H1 (cell line): ENCODE results near the gene HSP90B1. TPM values are rescaled to one million over a fixed set of nuclear protein-coding genes. Genes with fewer than 3 reads are reported as not detected.

Experiments
- CTCF ChIA-PET: fragments of 300-600 bp; sonication (Branson Sonifier 250); formaldehyde crosslinking; loops from one replicate; lab custom pipeline; 2021; ENCODE audit not compliant: partially characterized antibody; lab: Charles Lee
- POLR2A ChIA-PET: fragments of 300-600 bp; sonication (Branson Sonifier 250); formaldehyde crosslinking; loops from one replicate; lab custom pipeline; 2021; ENCODE audit warnings: inconsistent platforms; ENCODE audit not compliant: partially characterized antibody; lab: Charles Lee
- DNase-seq, 2 experiments: peaks; one replicate each; pipeline versions ENCODE4 v3.0.0 to v3.0.0-alpha.2; 2010 to 2022; ENCODE audit warnings: low spot score in 2 of 2, low read depth in 1 of 2, mixed read lengths in 1 of 2
- FAIRE-seq: peaks from 2 replicates; lab custom pipeline; 2011; peaks lifted over from hg19 to GRCh38; lab: Jason Lieb, UNC
- H2AFZ ChIP-seq: 2 replicates; pipeline ENCODE4 v1.8.1; 2012; ENCODE audit warnings: low read length, inconsistent platforms
- H2AK5ac ChIP-seq: 2 replicates; pipeline ENCODE4 v1.6.1; 2013; ENCODE audit warnings: low read depth, low read length
- H2BK120ac ChIP-seq: replicated peaks from 2 replicates; pipeline ENCODE3; 2013; ENCODE audit warnings: low read depth, low read length, inconsistent platforms
- H2BK12ac ChIP-seq: 2 replicates; pipeline ENCODE4 v1.6.1; 2013; ENCODE audit warnings: low read depth, low read length
- H2BK15ac ChIP-seq: 2 replicates; pipeline ENCODE4 v1.6.1; 2013; ENCODE audit warnings: low read length
- H2BK20ac ChIP-seq: 2 replicates; pipeline ENCODE4 v1.6.1; 2013; ENCODE audit warnings: low read length
- H2BK5ac ChIP-seq: 2 replicates; pipeline ENCODE4 v1.6.1; 2013; ENCODE audit warnings: low read depth, low read length
- H3K14ac ChIP-seq: 2 replicates; pipeline ENCODE4 v1.6.1; 2013; ENCODE audit warnings: inconsistent platforms; ENCODE audit not compliant: insufficient read length
- H3K18ac ChIP-seq: 2 replicates; pipeline ENCODE4 v1.6.1; 2013; ENCODE audit warnings: low read length; ENCODE audit errors: extremely low read depth
- H3K23ac ChIP-seq: 2 replicates; pipeline ENCODE4 v1.6.1; 2013; ENCODE audit warnings: inconsistent platforms; ENCODE audit not compliant: insufficient read length
- H3K23me2 ChIP-seq: 2 replicates; pipeline ENCODE4 v1.6.1; 2013; ENCODE audit warnings: low read depth, low read length
- H3K27ac ChIP-seq: 2 replicates; pipeline ENCODE4 v1.6.1; 2011; ENCODE audit warnings: low read depth, low read length, inconsistent platforms
- H3K27me3 ChIP-seq, 4 experiments: replicated peaks in 1 of 4; 1 replicate in 1 of 4; 2 replicates in 3 of 4; pipeline versions ENCODE4 v1.6.1 to v1.8.1; 2011 to 2013; ENCODE audit warnings: low read length in 3 of 4, mild to moderate bottlenecking in 3 of 4, inconsistent platforms in 2 of 4, mixed read lengths in 2 of 4, moderate library complexity in 1 of 4; ENCODE audit not compliant: control insufficient read depth in 3 of 4, insufficient read depth in 3 of 4; ENCODE audit errors: extremely low read depth in 1 of 4
- H3K36me3 ChIP-seq, 4 experiments: 2 replicates each; pipeline versions ENCODE4 v1.6.1 to v1.8.1; 2011 to 2013; ENCODE audit warnings: mild to moderate bottlenecking in 4 of 4, low read length in 3 of 4, moderate library complexity in 2 of 4, control low read depth in 1 of 4, inconsistent platforms in 1 of 4; ENCODE audit not compliant: insufficient read depth in 4 of 4, control insufficient read depth in 2 of 4
- H3K4ac ChIP-seq: replicated peaks from 2 replicates; pipeline ENCODE3; 2013; ENCODE audit warnings: low read length, low read depth, mixed read lengths, inconsistent platforms; ENCODE audit not compliant: insufficient read length
- H3K4me1 ChIP-seq, 4 experiments: replicated peaks in 1 of 4; 1 replicate in 1 of 4; 2 replicates in 3 of 4; pipeline versions ENCODE4 v1.6.1 to v1.8.1; 2011 to 2013; ENCODE audit warnings: low read length in 3 of 4, inconsistent platforms in 2 of 4, mixed read lengths in 1 of 4; ENCODE audit not compliant: insufficient read depth in 4 of 4, control insufficient read depth in 3 of 4
- H3K4me2 ChIP-seq, 2 experiments: 2 replicates each; pipeline versions ENCODE4 v1.6.1 to v1.8.1; 2011 to 2013; ENCODE audit warnings: low read depth in 2 of 2, low read length in 2 of 2, control low read depth in 1 of 2, inconsistent platforms in 1 of 2, mild to moderate bottlenecking in 1 of 2; ENCODE audit not compliant: insufficient read depth in 1 of 2
- H3K4me3 ChIP-seq, 4 experiments: fragments of 200-600, 300-600 bp in 1 of 4; sonication (generic), shearing (Covaris generic), sonication (Bioruptor Twin) in 1 of 4; 2 replicates each; pipeline versions ENCODE4 v1.5.1 to v1.8.1; 2011 to 2016; ENCODE audit warnings: low read length in 4 of 4, low read depth in 3 of 4, control low read depth in 2 of 4, inconsistent platforms in 2 of 4, mild to moderate bottlenecking in 2 of 4, mixed read lengths in 1 of 4, moderate library complexity in 1 of 4; ENCODE audit not compliant: insufficient read depth in 2 of 4; ENCODE audit errors: extremely low read depth in 1 of 4
- H3K56ac ChIP-seq: replicated peaks from 2 replicates; pipeline ENCODE3; 2013; ENCODE audit warnings: low read depth, mild to moderate bottlenecking, mixed read lengths, low read length, inconsistent platforms; ENCODE audit not compliant: insufficient read length
- H3K79me1 ChIP-seq: 2 replicates; pipeline ENCODE4 v1.6.1; 2013; ENCODE audit warnings: low read depth, low read length, control low read depth
- H3K79me2 ChIP-seq, 2 experiments: 2 replicates each; pipeline versions ENCODE4 v1.6.1 to v1.8.1; 2012 to 2013; ENCODE audit warnings: low read length in 2 of 2, mild to moderate bottlenecking in 2 of 2, inconsistent platforms in 1 of 2; ENCODE audit not compliant: insufficient read depth in 2 of 2, control insufficient read depth in 1 of 2
- H3K9ac ChIP-seq, 4 experiments: replicated peaks in 1 of 4; 1 replicate in 1 of 4; 2 replicates in 3 of 4; pipeline versions ENCODE4 v1.6.1 to v1.8.1; 2011 to 2013; ENCODE audit warnings: low read depth in 3 of 4, low read length in 3 of 4, control low read depth in 2 of 4, mild to moderate bottlenecking in 2 of 4, moderate library complexity in 2 of 4, inconsistent platforms in 1 of 4; ENCODE audit errors: extremely low read depth in 1 of 4
- H3K9me3 ChIP-seq, 2 experiments: 2 replicates each; pipeline versions ENCODE4 v1.6.1 to v1.8.1; 2012 to 2013; ENCODE audit warnings: mild to moderate bottlenecking in 2 of 2, moderate library complexity in 2 of 2, control low read depth in 1 of 2, inconsistent platforms in 1 of 2, low read depth in 1 of 2, low read length in 1 of 2, mixed read lengths in 1 of 2; ENCODE audit not compliant: insufficient read depth in 2 of 2
- H4K20me1 ChIP-seq, 2 experiments: replicated peaks in 1 of 2; 2 replicates each; pipeline versions ENCODE3 to v1.8.1; 2011 to 2013; ENCODE audit warnings: inconsistent platforms in 2 of 2, low read length in 2 of 2, mild to moderate bottlenecking in 1 of 2; ENCODE audit not compliant: insufficient read depth in 2 of 2, control insufficient read depth in 1 of 2
- H4K5ac ChIP-seq: 2 replicates; pipeline ENCODE4 v1.6.1; 2013; ENCODE audit warnings: low read length, low read depth, mixed read lengths, inconsistent platforms; ENCODE audit not compliant: insufficient read length
- H4K8ac ChIP-seq: 2 replicates; pipeline ENCODE4 v1.8.0; 2013; ENCODE audit warnings: mild to moderate bottlenecking, moderate library complexity, low read length, inconsistent platforms; ENCODE audit not compliant: insufficient read depth; ENCODE audit errors: extremely low read depth
- H4K91ac ChIP-seq: replicated peaks from 2 replicates; pipeline ENCODE3; 2013; ENCODE audit warnings: low read length, mixed read lengths, inconsistent platforms; ENCODE audit not compliant: insufficient read length
- EGR1 ChIP-seq: IDR thresholded peaks from 2 replicates; pipeline ENCODE4 v1.6.1; 2011; ENCODE audit warnings: low read depth, low read length, borderline replicate concordance
- GABPA ChIP-seq: IDR thresholded peaks from 2 replicates; pipeline ENCODE4 v1.6.1; 2011; ENCODE audit warnings: mild to moderate bottlenecking, low read length, moderate library complexity, borderline replicate concordance; ENCODE audit not compliant: insufficient read depth
- GTF2F1 ChIP-seq: IDR thresholded peaks from 2 replicates; pipeline ENCODE4 v1.6.1; 2012; ENCODE audit warnings: low read depth, low read length, improper control_type of control experiment, borderline replicate concordance
- KDM5A ChIP-seq: fragments of 200-600 bp; IDR thresholded peaks from 2 replicates; pipeline ENCODE4 v1.7.1; 2012; ENCODE audit warnings: mild to moderate bottlenecking, low read length, inconsistent platforms, mixed read lengths
- SIN3A ChIP-seq, 2 experiments: IDR thresholded peaks in 1 of 2; conservative IDR thresholded peaks in 1 of 2; 2 replicates each; pipeline ENCODE4 v1.6.1; 2011 to 2012; ENCODE audit warnings: low read length in 2 of 2, improper control_type of control experiment in 1 of 2, low read depth in 1 of 2, mild to moderate bottlenecking in 1 of 2
- WGBS, 2 experiments: shearing (Covaris generic) in 1 of 2; methylation state at CpG; one replicate each; pipeline versions ENCODE4 v1.1.6 to v1.1.7; 2013 to 2015; ENCODE audit warnings: low lambda C conversion rate in 2 of 2, mixed read lengths in 2 of 2, inconsistent platforms in 1 of 2, low coverage in 1 of 2, missing lambda C conversion rate in 1 of 2; ENCODE audit not compliant: insufficient replicate concordance in 2 of 2, insufficient coverage in 1 of 2, insufficient read length in 1 of 2; ENCODE audit errors: extremely low coverage in 1 of 2, missing lambda C conversion rate in 1 of 2; 5-methylcytosine and 5-hydroxymethylcytosine counted together
- polyA plus RNA-seq, 7 experiments: library from polyadenylated mRNA; depleted of rRNA in 3 of 7; stranded (reverse) in 5 of 7; unstranded in 2 of 7; fragments of >200 nt in 5 of 7; fragments of 200-250 nt in 2 of 7; gene quantifications; 1 replicate in 5 of 7; 2 replicates in 1 of 7; 4 replicates in 1 of 7; pipeline versions ENCODE4 v1.2.1 to v1.2.3, GENCODE V29; 2011 to 2013; ENCODE audit warnings: missing spikeins in 2 of 7, mixed read lengths in 2 of 7
- total RNA-seq: library from RNA; stranded (reverse); fragmentation: NEBNext Ultra II Directional; extraction: Animal tissue kit (Norgen Biotek cat#: 25700); gene quantifications from 2 replicates; pipeline ENCODE4 v1.2.1, GENCODE V29; 2021
- TF ChIP-seq, protein P1 (sequence below), 3 experiments: IDR thresholded peaks; 1 replicate in 2 of 3; 2 replicates in 1 of 3; pipeline versions ENCODE4 v1.5.1 to v1.6.1; 2011; ENCODE audit warnings: low read length in 3 of 3, mild to moderate bottlenecking in 3 of 3, inconsistent platforms in 2 of 3, low read depth in 1 of 3, moderate library complexity in 1 of 3; ENCODE audit not compliant: insufficient read depth in 1 of 3; ENCODE audit errors: control extremely low read depth in 1 of 3

The HSP90B1 gene
- total and polyA plus RNA-seq, 2 of the 8 experiments (the other 6 are each of a cell fraction or from before 2014, with no cell fraction given): 161 to 847 TPM

DNA sequence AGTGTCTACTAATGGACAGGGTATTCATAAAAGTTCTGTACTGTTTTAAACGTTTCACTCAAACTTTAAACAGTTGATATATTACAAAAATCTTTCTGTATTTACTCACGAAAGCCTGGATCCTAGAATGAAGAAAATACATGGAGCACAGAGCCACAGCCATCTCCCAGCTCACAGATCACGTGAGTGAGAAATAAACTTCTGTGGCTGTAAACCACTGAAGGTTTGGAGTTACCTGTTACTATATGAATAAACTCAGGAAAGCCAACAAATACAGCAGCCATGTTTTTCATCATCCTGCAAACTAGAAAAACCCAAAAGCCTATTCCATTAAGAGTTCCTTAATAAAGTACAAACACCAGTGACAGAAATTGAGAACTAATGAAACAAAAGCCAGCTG lies 34.6 kb downstream of the HSP90B1 start:
- ChIA-PET CTCF (interaction anchor here (0.7 to 0.9 kb wide), 3 partner anchors 8 to 22 kb away, joined by 3 to 4 read pairs (median 3); no protein-coding TSS in a partner anchor), POLR2A (interaction anchor here (1.0 to 4.6 kb wide), 13 partner anchors 9 to 345 kb away, joined by 3 to 141 read pairs (median 4); partner anchors contain the start of genes HSP90B1, NFYB and NT5DC3)
- DNase-seq (no peak), FAIRE-seq (no peak)
- Histone ChIP-seq H2BK12ac (no peak overlapping the region; the same call in 1 of the 2 replicates), H4K5ac (peak overlapping the region; percentile 25), H3K23ac (no peak overlapping the region), H3K27ac (peak overlapping the region; percentile 92; the same call in 1 of the 2 replicates), H3K14ac (peak overlapping the region; percentile 50), H3K4me1 (peaks cover 0 to 9% (median 2%) of the 10 kb centered on the region in 4 experiments; a peak in 4 of 7 replicates), H2AFZ (no peak overlapping the region), H3K79me1 (peaks cover 3% of the 10 kb centered on the region; the same call in 1 of the 2 replicates), H3K4me2 (peak overlapping the region; percentile 79 to 89), H3K4me3 (peak overlapping the region; percentile 80 to 91 (median 88)), H2BK5ac (0 out of 2 replicates have a peak overlapping the region, but pooled peaks have one; percentile 74), H2BK120ac (no peak overlapping the region), H4K20me1 (peaks cover 2 to 3% of the 10 kb centered on the region in 2 experiments), H3K9me3 (no peaks in the 10 kb centered on the region), H3K23me2 (peaks cover 11% of the 10 kb centered on the region; the same call in 1 of the 2 replicates), H3K36me3 (peaks cover 0 to 13% (median 3%) of the 10 kb centered on the region in 4 experiments; a peak in 1 of 8 replicates), H2AK5ac (no peak overlapping the region), H3K27me3 (no peaks in the 10 kb centered on the region), H4K8ac (no peak overlapping the region), H2BK20ac (no peak overlapping the region), H2BK15ac (no peak overlapping the region), H3K9ac (peak overlapping the region; percentile 85 to 100 (median 90)), H3K79me2 (peaks cover 44 to 65% of the 10 kb centered on the region in 2 experiments), H3K56ac (no peak overlapping the region), H4K91ac (peak overlapping the region; percentile 59), H3K4ac (peak overlapping the region; percentile 63), H3K18ac (0 out of 2 replicates have a peak overlapping the region, but pooled peaks have one; percentile 20)
- 51% methylated on average over 3 of the region's 3 CpGs; no CpG with 5 or more reads in 1 of the 2 experiments for WGBS, 2 experiments
- no peak for TF ChIP-seq EGR1
- no peak for TF ChIP-seq SIN3A (conservative IDR thresholded peaks at IDR 0.05 in 1 of 2, IDR thresholded peaks at IDR 0.05 in 1 of 2; ENCODE audit: low read depth in 1 of 2, low read length in 2 of 2)
- TF ChIP-seq GTF2F1: no peak
- TF ChIP-seq KDM5A: no peak
- no peak for TF ChIP-seq GABPA
- TF ChIP-seq, protein P1, sequence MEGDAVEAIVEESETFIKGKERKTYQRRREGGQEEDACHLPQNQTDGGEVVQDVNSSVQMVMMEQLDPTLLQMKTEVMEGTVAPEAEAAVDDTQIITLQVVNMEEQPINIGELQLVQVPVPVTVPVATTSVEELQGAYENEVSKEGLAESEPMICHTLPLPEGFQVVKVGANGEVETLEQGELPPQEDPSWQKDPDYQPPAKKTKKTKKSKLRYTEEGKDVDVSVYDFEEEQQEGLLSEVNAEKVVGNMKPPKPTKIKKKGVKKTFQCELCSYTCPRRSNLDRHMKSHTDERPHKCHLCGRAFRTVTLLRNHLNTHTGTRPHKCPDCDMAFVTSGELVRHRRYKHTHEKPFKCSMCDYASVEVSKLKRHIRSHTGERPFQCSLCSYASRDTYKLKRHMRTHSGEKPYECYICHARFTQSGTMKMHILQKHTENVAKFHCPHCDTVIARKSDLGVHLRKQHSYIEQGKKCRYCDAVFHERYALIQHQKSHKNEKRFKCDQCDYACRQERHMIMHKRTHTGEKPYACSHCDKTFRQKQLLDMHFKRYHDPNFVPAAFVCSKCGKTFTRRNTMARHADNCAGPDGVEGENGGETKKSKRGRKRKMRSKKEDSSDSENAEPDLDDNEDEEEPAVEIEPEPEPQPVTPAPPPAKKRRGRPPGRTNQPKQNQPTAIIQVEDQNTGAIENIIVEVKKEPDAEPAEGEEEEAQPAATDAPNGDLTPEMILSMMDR (IDR thresholded peaks at IDR 0.05; ENCODE audit: control extremely low read depth in 1 of 3, insufficient read depth in 1 of 3, low read depth in 1 of 3, low read length in 3 of 3): no peak
